H9 (cell line): ENCODE measurements around the gene TACC2. TPM values are rescaled to one million over a fixed set of nuclear protein-coding genes. Genes with fewer than 3 reads are reported as not detected.

ENCODE experiments used
- DNase-seq: peaks from one replicate; pipeline ENCODE4 v3.0.0-alpha.2; 2017
- H2AFZ ChIP-seq: one replicate; pipeline ENCODE4 v1.6.1; 2013; ENCODE audit warnings: mild to moderate bottlenecking, low read length, control low read depth, moderate library complexity
- H2AK5ac ChIP-seq: 2 replicates; pipeline ENCODE4 v1.6.1; 2013; ENCODE audit warnings: low read length, control low read depth, mixed read lengths; ENCODE audit not compliant: insufficient read length
- H2BK120ac ChIP-seq: one replicate; pipeline ENCODE4 v1.6.1; 2013; ENCODE audit warnings: low read depth, mild to moderate bottlenecking, low read length, control low read depth, inconsistent platforms; ENCODE audit not compliant: poor library complexity, severe bottlenecking
- H2BK12ac ChIP-seq: 2 replicates; pipeline ENCODE4 v1.6.1; 2013; ENCODE audit warnings: low read length, control low read depth, mixed read lengths, low read depth; ENCODE audit not compliant: insufficient read length
- H2BK15ac ChIP-seq: 2 replicates; pipeline ENCODE4 v1.6.1; 2013; ENCODE audit warnings: low read depth, low read length, control low read depth
- H2BK20ac ChIP-seq: one replicate; pipeline ENCODE4 v1.6.1; 2013; ENCODE audit warnings: low read depth, mild to moderate bottlenecking, low read length, control low read depth, inconsistent platforms; ENCODE audit not compliant: poor library complexity, severe bottlenecking
- H2BK5ac ChIP-seq: 2 replicates; pipeline ENCODE4 v1.6.1; 2013; ENCODE audit warnings: low read length, control low read depth, mixed read lengths; ENCODE audit not compliant: insufficient read length
- H3K14ac ChIP-seq: 2 replicates; pipeline ENCODE4 v1.6.1; 2013; ENCODE audit warnings: low read length, control low read depth; ENCODE audit not compliant: insufficient read depth
- H3K18ac ChIP-seq: 2 replicates; pipeline ENCODE4 v1.6.1; 2013; ENCODE audit warnings: low read depth, mild to moderate bottlenecking, mixed read lengths, low read length, control low read depth; ENCODE audit not compliant: insufficient read length
- H3K23ac ChIP-seq: 2 replicates; pipeline ENCODE4 v1.6.1; 2013; ENCODE audit warnings: low read length, control low read depth, mixed read lengths, low read depth; ENCODE audit not compliant: insufficient read length
- H3K23me2 ChIP-seq: 2 replicates; pipeline ENCODE4 v1.6.1; 2013; ENCODE audit warnings: low read depth, mild to moderate bottlenecking, mixed read lengths, low read length, control low read depth; ENCODE audit not compliant: insufficient read length, poor library complexity, severe bottlenecking
- H3K27ac ChIP-seq: 2 replicates; pipeline ENCODE4 v1.5.1; 2013; ENCODE audit warnings: low read length, control low read depth, mixed read lengths, low read depth; ENCODE audit not compliant: insufficient read length
- H3K27me3 ChIP-seq: 2 replicates; pipeline ENCODE4 v1.6.1; 2013; ENCODE audit warnings: low read length, control low read depth, inconsistent platforms; ENCODE audit not compliant: insufficient read depth
- H3K4ac ChIP-seq: 2 replicates; pipeline ENCODE4 v1.6.1; 2013; ENCODE audit warnings: low read depth, mild to moderate bottlenecking, control low read depth, inconsistent platforms, low read length, moderate library complexity
- H3K4me1 ChIP-seq: 2 replicates; pipeline ENCODE4 v1.6.1; 2013; ENCODE audit warnings: low read length, control low read depth, inconsistent platforms; ENCODE audit not compliant: insufficient read depth
- H3K4me2 ChIP-seq: 2 replicates; pipeline ENCODE4 v1.6.1; 2013; ENCODE audit warnings: low read length, control low read depth, mixed read lengths; ENCODE audit not compliant: insufficient read length, insufficient read depth
- H3K56ac ChIP-seq: 2 replicates; pipeline ENCODE4 v1.6.1; 2013; ENCODE audit warnings: low read depth, mild to moderate bottlenecking, mixed read lengths, low read length, control low read depth; ENCODE audit not compliant: insufficient read length
- H3K79me1 ChIP-seq: 2 replicates; pipeline ENCODE4 v1.6.1; 2013; ENCODE audit warnings: low read depth, mild to moderate bottlenecking, moderate library complexity, low read length, control low read depth, inconsistent platforms; ENCODE audit not compliant: insufficient read depth, poor library complexity, severe bottlenecking
- H3K79me2 ChIP-seq: 2 replicates; pipeline ENCODE4 v1.6.1; 2013; ENCODE audit warnings: low read length, control low read depth, inconsistent platforms; ENCODE audit not compliant: insufficient read depth
- H3K9ac ChIP-seq: 2 replicates; pipeline ENCODE4 v1.6.1; 2013; ENCODE audit warnings: low read length, control low read depth, mixed read lengths; ENCODE audit not compliant: insufficient read length; ENCODE audit errors: extremely low read depth
- H3K9me3 ChIP-seq: one replicate; pipeline ENCODE4 v1.6.1; 2013; ENCODE audit warnings: low read depth, low read length, inconsistent platforms; ENCODE audit not compliant: control insufficient read depth
- H3T11ph ChIP-seq: one replicate; pipeline ENCODE4 v1.6.1; 2013; ENCODE audit warnings: mild to moderate bottlenecking, low read length, control low read depth, inconsistent platforms
- H4K20me1 ChIP-seq: one replicate; pipeline ENCODE4 v1.6.1; 2013; ENCODE audit not compliant: control insufficient read depth, insufficient read length, insufficient read depth
- H4K5ac ChIP-seq: 2 replicates; pipeline ENCODE4 v1.6.1; 2013; ENCODE audit warnings: low read depth, mild to moderate bottlenecking, mixed read lengths, low read length, control low read depth; ENCODE audit not compliant: insufficient read length
- H4K8ac ChIP-seq: replicated peaks from 2 replicates; pipeline ENCODE4 v1.6.1; 2013; ENCODE audit warnings: low read length, control low read depth, mixed read lengths, low read depth; ENCODE audit not compliant: insufficient read length
- H4K91ac ChIP-seq: 2 replicates; pipeline ENCODE4 v1.6.1; 2013; ENCODE audit warnings: low read depth, mild to moderate bottlenecking, moderate library complexity, mixed read lengths, low read length, control low read depth; ENCODE audit not compliant: insufficient read length
- H3K27ac Mint-ChIP-seq, 3 experiments: 2 replicates in 2 of 3; 3 replicates in 1 of 3; pipeline ENCODE4 v1.8.0; 2020 to 2021; ENCODE audit warnings: mixed read lengths in 3 of 3, mild to moderate bottlenecking in 1 of 3, moderate library complexity in 1 of 3
- H3K27me3 Mint-ChIP-seq: 2 replicates; pipeline ENCODE4 v1.8.0; 2021; ENCODE audit warnings: low read depth, mild to moderate bottlenecking, moderate library complexity, mixed read lengths
- H3K36me3 Mint-ChIP-seq, 3 experiments: 2 replicates in 2 of 3; 3 replicates in 1 of 3; pipeline ENCODE4 v1.8.0; 2020 to 2021; ENCODE audit warnings: low read depth in 3 of 3, mixed read lengths in 3 of 3; ENCODE audit not compliant: insufficient read depth in 1 of 3
- H3K4me1 Mint-ChIP-seq, 2 experiments: 2 replicates each; pipeline ENCODE4 v1.8.0; 2020; ENCODE audit warnings: mixed read lengths in 2 of 2
- H3K4me3 Mint-ChIP-seq, 2 experiments: 2 replicates in 1 of 2; 3 replicates in 1 of 2; pipeline ENCODE4 v1.8.0; 2020 to 2021; ENCODE audit warnings: mild to moderate bottlenecking in 2 of 2, mixed read lengths in 2 of 2, moderate library complexity in 1 of 2
- H3K9me3 Mint-ChIP-seq, 2 experiments: 2 replicates in 1 of 2; 3 replicates in 1 of 2; pipeline ENCODE4 v1.8.0; 2020; ENCODE audit warnings: mild to moderate bottlenecking in 2 of 2, mixed read lengths in 2 of 2, moderate library complexity in 1 of 2
- CTCF ChIP-seq: fragments of 200-600 bp; sonication (generic); conservative IDR thresholded peaks from 3 replicates; pipeline ENCODE4 v1.8.0; 2021; ENCODE audit warnings: antibody characterized with exemption, mild to moderate bottlenecking
- WGBS: extraction: QIAGEN DNeasy Blood & Tissue Kit; methylation state at CpG from one replicate; pipeline ENCODE4 v1.1.7; 2013; ENCODE audit warnings: missing lambda C conversion rate, low lambda C conversion rate, mixed read lengths; ENCODE audit not compliant: insufficient read length; ENCODE audit errors: extremely low coverage; 5-methylcytosine and 5-hydroxymethylcytosine counted together
- total RNA-seq: library from RNA; stranded (reverse); gene quantifications from 2 replicates; pipeline ENCODE4 v1.2.1, GENCODE V29; 2021

Gene TACC2
- total RNA-seq, 1 experiment from 2014 or later: 58.1 TPM

GRCh38 chr10:122221958-122222357 is 233.0 kb downstream of the TACC2 start:
- no peak overlapping the region for H3K23ac ChIP-seq
- no peak overlapping the region for H3K9ac ChIP-seq
- H3K56ac ChIP-seq: no peak overlapping the region
- H3K9me3 ChIP-seq: no peaks in the 10 kb centered on the region
- no peaks in the 10 kb centered on the region for H3K9me3 Mint-ChIP-seq
- TF ChIP-seq CTCF: no peak
- no peaks in the 10 kb centered on the region for H3K4me1 ChIP-seq
- H3K4me3 Mint-ChIP-seq: no peak overlapping the region
- H3K4ac ChIP-seq: no peak overlapping the region
- no peak overlapping the region for H2BK15ac ChIP-seq
- H3K14ac ChIP-seq: no peak overlapping the region
- H3K36me3 Mint-ChIP-seq: peaks cover 43 to 73% (median 67%) of the 10 kb centered on the region in 3 experiments
- no peak overlapping the region for H2BK5ac ChIP-seq
- no peak overlapping the region for H2BK20ac ChIP-seq
- H3T11ph ChIP-seq: no peak overlapping the region
- WGBS: no CpG with 5 or more reads among the region's 5 CpGs
- H3K18ac ChIP-seq: no peak overlapping the region
- no peak overlapping the region for H3K4me2 ChIP-seq
- no peak overlapping the region for H2AFZ ChIP-seq
- H4K91ac ChIP-seq: no peak overlapping the region
- H3K23me2 ChIP-seq: no peaks in the 10 kb centered on the region
- no peaks in the 10 kb centered on the region for H3K27me3 ChIP-seq
- no peak for DNase-seq
- no peak overlapping the region for H4K8ac ChIP-seq
- no peaks in the 10 kb centered on the region for H3K79me1 ChIP-seq
- no peaks in the 10 kb centered on the region for H4K20me1 ChIP-seq
- no peak overlapping the region for H2BK120ac ChIP-seq
- H3K27ac ChIP-seq: no peak overlapping the region
- H3K27ac Mint-ChIP-seq: peak overlapping the region in 1 of 3 experiments; percentile 63; a peak in 1 of 7 replicates
- no peaks in the 10 kb centered on the region for H3K27me3 Mint-ChIP-seq
- H3K79me2 ChIP-seq: no peaks in the 10 kb centered on the region
- H4K5ac ChIP-seq: no peak overlapping the region
- no peak overlapping the region for H2BK12ac ChIP-seq
- no peak overlapping the region for H2AK5ac ChIP-seq
- no peaks in the 10 kb centered on the region for H3K4me1 Mint-ChIP-seq
